Measurements from ENCODE around the gene TBX1.

TBX1 gene

DNA sequence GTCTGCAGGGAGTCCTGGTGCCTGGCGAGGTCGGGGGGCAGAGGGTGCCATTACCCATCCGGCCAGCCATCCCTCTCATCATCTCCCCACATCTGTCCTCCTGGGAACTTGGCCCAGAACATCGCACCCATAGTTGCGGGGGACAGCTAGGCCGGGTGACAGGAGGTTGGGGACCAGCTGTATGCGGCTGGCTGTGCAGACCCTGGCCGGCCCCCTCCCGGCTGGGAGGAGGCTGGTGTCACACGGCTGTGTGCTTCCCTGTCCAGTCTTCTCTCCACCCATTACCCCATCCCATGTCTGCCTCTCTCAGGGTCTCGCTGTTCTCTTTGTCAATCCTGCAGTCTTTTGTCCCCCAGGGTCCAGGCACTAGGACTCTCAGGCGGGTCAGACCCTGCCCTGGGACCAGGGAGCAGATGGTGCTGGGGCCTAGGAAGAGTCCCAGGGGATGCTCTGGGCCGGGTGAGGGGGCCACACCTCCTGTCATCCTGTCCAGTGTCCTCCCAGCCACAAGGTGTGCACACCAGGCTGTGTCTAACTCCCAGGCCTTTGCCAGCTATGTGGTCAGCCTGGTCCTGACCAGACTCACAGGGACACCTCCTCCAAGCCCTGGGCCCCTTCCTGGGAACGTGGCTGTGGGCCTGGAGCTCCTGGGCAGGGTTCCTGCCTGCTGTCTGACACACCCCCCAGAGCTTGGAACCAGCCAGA is 6.4 kb upstream of the TBX1 start:
- DNase-seq = no peak

DNA sequence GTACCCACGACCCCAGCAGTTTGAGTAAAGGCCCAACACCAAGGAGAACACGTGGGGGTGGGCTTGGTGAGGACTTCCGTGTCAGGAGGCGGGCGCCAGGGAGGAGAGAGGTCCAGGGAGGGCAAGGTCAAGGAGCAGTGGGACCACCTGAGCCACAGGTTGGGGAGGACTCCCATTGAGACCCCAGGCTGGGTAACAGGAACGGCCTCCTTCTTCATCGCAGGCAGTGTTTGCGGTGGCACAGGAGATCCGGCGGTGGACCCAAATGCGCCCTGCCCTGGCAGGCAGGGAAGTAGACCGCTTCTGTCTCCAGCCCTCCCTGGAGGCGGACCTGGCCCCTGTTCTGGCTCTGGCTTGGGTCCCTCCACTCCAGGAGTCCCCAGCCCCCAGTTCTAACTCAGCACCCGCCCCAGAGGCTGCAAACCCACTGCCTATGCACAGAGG is 5.9 kb upstream of the TBX1 start:
- no peak for DNase-seq

DNA sequence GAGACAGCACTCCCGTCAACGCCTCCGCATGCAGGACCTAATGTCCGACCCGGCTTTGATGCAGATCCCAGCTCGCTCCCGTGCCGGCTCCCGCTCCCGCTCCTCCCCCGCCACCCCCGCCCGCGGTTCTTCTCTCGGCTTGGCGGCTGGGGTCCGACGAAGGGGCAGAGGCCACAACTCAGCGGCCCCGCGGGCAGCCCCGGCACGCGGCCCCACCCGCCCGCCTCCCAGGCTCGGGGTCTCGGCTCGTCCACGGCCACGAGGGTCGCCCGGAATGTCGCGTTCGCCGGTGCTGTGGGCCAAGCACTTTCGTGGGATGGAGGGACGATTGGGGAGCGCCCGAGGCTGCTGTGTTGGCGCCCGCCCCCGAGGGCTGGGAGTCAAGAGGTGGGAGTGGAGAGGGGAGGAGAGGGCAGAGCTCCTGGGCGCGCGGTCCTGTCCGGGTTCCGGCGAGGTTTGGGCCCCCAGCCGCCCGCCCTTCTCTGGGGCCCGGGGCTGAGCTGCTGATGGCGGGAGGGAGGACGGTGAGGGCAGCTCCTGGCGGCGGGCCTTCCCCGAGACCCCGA is 5.3 kb upstream of the TBX1 start:
- DNase-seq = no peak

DNA sequence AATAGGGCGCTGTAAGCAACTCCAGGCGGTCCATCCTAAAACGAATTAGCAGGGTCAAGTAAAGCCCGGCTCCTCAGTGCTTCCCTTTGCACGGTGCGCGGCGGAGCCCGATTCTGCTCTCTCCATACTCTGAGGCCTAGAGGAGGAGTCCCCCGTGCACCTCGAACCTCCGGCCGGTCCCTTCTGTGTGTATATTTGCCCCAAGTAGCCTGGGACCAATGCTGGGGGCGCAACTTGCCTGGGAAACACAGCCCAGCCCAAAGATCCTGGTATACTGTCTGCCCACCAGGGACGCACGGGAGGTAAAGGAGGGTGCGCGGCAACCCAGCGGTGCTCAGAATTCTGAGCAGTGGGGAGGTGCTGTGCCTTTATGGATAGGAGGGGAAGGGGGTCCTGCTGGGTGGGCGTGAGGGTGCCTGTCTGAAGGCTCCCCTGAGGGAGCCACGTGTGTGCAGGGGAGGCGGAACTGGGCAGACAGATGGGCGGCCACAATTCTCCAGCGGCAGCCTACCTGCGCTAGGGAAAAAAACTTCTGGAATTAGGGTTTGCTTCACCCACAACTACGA is 4.8 kb upstream of the TBX1 start:
- no peak for DNase-seq

DNA sequence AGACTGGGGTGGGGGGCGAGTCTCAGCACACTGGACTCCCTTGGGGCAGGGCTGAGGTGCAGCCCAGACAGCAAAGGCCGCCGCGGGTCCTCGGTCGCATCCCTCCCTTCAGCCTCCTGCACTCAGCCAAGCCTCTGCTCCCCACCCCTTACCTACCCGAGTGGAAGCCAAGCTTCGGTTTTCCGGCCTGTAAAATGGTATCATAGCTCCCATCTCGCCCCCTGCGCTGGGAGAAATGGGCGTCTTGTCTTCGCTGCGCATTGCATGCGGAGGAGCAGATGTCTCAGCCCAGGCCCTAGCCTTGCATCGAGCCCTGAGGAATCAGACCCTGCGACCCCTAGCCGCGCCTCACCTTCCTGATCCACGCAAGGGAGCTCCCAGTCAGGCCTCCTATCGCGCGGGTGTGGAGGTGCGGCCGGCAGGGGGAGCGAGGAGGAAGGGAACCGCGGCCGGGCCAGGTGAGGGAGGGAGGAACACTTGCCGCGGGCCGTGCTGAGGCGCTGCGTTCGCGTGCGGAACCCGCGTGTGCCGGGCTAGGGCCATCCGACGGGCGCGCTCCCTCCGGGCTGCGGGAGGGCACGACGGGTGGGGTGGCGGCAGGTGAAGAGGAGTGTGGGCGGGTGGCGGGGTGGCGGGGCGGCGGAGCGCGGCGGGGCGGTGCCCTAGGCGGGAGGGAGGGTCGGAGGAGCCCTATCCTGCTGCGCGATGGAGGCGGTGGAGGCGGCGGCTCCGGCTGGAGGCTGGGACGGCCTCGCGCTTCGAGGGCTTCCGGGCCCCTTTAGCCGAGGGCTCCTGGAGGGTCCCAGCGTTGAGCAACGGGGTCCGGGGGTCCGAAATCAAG is 4.1 kb upstream of the TBX1 start:
- DNase-seq = peak; percentile 73

DNA sequence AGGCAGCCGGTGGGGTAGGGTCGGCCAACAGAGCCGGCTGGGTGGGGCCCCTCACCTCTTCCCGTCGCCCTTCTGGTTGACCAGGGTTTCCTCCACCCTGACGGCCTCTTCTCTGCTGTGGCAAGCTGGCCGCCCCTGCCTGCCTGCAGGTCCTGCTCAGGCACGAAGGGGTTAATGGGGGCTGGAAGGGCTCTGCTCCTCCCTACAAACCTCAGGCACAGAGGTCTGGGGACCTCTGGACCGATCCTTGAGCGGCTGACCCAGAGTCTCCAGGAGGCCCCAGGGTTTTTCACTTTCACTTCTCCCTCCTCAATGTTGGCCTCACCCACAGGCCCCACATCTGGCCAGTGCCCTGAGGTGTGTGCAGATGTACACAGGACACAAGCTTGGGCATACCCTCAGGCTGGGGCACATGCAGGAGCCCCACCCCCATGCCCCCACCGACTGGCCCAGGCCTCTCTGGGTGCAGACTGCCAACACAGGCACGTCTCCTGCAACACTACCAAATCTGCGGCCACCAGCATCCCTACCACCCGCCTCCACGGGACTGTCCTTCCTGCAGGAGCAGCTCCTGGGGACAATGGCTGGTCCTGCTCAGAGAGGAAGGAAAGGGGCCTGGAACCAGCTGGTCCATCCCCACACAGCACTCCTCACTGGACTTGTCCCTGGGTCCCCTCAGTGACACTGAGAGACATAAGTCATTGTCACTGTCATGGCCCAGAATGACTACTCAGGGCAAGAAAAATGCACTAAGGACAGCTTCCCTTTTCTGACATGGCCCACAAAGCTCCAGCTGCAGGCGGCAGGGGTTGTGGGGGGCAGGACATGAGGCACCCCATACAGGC is 3.2 kb upstream of the TBX1 start:
- no peak for DNase-seq

DNA sequence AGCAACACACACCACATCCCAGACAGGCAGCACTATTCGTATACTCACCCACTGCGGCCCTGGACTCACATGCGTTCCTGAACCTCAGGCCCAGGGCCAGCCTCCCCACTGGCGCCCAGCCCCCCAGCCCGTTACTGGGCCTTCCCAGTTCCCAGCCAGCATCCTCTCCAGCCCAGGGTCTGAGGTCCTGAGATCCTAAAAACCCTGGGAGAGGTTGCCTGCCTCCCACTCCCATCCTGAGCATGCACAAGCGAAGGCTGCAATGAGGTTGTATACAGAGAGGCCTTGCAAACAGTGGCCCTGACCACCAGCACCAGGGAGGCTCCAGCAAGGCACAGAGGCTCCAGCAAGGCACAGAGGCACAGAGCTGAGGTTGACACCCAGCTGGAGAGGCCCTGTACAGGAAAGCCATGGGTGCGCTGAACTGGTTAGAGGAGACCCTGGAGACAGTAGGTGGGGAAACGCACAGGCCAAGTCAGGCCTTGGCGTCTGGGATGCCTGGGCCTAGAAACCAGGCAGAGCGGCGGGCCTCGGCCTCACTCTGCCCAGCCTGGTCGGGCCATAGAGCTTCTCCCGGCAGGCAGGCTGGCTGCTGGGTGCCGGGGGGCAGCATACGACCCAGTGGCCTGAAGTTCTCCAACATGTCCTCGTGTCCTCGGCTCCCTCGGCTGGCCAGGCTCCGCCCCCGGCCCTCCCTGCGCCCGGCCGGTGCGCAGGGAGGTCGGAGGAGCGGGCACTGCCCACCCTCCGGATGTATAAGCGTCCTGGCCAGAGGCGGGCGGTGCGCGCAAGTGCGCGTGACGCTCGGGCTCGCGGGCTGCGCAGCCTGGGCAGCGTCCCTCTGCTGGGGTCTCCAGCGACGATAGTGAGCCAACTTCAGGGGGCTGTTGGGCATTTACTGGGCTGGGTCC is 2.3 kb upstream of the TBX1 start:
- DNase-seq = no peak

DNA sequence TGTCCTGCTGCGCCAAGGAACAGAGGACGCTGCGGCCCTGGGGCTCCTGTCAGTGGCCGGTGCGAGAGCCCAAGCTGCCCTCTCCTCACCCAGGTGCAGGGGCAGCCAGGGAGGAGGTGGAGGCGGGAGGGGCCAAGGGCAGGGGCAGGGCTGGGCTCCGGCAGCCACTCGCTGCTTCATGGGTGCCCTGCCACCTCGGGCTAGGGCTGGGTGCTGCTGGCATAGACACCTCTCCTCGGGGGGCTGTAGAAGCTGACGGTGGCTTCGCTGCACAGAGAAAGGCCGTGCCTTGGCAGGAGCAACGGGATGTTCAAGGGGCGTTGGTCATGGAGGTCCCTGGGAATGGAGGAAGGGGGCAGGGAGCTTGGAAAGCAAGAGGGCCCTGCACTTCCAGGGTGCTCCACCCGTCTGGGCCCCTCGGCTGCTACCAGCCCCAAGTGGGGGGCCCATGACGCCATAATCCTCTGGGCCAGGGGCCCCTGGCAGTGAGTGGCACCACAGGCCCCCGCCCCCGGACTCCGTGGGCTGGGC is 1.6 kb upstream of the TBX1 start:
- DNase-seq = no peak

DNA sequence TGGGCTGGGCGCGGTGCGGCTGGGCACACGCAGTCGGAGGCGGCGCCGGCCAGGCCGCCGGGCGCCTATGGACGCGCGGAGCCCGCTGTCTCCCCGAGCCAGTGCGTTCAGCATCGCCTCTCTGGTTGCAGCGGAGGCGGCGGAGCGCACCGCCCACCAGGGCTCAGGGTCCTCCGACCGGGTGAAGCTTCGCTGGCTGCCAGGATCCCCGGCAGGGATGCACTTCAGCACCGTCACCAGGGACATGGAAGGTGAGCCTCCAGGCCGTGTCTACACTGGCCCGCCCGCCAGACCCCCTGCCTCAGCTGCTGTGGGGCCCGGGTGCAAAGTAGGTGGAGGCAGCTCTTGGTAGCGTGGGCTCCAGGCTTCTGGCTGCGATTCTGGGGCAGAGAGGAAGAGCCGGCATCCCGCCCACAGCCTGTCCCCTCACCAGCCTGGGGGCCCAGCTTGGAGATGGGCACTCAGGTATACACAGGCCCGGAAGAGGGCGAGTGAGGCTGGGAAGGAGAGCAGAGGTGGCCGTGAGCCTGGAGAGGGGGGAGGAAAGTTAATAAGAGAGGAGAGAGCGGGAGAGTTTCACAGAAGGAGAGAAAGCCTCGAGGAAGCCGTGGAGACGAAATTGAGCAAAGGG is 1.0 kb upstream of the TBX1 start:
- DNase-seq = no peak

DNA sequence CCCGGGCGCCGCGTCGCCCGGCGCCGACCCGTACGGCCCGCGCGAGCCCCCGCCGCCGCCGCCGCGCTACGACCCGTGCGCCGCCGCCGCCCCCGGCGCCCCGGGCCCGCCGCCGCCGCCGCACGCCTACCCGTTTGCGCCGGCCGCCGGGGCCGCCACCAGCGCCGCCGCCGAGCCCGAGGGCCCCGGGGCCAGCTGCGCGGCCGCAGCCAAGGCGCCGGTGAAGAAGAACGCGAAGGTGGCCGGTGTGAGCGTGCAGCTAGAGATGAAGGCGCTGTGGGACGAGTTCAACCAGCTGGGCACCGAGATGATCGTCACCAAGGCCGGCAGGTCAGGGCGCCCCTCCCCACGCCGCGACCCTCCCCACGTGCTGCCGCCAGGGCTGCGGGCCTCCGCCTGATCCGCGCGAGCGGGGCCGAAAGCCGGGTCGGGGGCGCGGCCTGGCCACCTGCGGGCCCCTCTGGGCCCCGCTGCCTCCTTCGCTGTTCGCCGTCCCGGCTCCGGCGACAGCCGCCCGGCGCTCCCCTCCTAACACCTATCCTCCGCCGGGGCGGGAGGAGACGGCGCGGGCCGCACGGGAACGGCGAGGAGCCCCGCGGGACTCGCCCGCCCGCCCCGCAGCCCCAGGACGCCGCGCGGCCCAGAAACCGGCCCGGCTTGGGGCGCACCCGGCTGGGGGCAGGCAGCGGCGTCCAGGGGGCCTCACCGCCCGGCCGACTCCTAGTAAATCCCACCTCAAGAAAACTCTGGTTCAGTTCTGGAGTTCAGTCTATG is 560 bp downstream of the TBX1 start:
- DNase-seq = no peak

DNA sequence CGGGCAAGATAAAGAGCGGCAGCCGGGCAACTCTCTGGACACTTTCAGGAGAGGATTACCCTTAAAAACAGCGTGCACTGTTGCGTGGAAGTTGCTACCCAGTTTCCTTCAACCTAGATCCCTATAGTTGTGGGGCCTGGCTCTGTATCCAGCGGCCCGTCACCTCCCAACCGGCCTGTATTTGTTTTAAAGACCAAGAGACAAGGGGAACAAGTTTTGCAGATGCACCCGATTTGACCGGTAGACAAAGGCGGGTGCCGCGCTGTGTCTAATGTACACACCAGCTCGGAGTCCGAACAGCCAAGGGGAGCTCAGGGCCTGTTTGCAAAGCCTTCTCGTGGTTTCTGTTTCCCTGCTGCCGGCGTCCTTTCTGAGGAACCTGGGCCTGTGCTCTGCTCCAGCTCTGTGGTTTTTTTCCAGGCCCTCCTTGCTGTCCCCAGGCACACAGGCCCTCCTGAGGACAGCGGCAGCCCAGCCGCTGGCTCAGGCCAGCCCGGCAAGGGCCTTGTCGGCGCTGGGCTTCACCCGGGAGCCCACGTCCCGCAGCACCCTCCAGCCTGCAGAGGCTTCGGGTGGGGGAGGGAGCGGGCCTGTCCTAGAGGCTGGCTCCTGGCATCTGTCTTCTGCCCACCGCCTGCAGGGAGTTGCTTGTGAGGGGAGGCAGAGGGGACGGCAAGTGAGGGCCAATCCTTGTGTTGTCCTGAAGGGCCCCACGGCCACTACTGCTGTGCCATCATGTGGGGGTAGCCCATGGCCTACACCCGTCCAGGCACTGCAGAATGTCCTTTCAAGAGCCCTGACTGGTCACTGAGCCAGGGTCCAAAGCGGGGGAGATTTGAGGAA is 1.4 kb downstream of the TBX1 start:
- DNase-seq = no peak

DNA sequence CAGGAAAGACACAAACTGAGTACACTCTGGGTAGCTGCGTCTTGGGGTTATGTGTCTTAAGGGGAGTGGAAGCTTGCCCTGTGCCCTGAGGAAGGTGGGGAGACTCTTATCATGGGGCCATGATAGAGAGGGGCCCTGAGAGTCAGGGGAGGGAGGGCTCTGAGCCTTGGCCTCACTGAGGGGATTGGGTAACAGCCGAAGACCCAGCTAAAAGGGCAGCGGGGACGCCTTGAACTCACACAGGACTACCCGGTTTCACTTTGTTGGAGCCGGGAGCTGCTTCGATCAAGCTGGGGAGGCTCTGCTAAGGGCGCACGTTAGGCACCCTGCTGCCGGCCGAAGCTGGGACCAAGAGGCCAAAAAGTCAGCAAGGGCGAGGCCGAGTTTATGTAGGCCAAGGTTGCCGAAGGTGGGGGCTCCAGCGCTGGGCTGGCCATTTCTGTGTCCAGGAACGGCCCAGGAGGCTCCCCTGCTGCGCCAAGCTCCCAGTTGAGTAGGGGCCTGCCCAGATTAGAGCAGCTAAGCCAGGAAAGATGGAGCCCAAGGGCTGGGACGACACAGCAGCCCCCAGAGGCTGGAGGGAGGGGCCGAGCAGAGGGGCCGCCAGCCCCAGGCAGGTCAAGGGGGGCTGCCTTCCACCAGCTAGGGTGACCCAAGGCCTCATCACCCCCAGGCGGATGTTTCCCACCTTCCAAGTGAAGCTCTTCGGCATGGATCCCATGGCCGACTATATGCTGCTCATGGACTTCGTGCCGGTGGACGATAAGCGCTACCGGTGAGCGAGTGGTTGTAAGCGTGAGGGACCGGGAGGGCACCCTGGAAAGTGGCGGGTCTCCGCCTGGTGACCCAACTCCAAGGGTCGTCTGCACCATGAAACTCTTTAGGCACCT is 2.2 kb downstream of the TBX1 start:
- no peak for DNase-seq

DNA sequence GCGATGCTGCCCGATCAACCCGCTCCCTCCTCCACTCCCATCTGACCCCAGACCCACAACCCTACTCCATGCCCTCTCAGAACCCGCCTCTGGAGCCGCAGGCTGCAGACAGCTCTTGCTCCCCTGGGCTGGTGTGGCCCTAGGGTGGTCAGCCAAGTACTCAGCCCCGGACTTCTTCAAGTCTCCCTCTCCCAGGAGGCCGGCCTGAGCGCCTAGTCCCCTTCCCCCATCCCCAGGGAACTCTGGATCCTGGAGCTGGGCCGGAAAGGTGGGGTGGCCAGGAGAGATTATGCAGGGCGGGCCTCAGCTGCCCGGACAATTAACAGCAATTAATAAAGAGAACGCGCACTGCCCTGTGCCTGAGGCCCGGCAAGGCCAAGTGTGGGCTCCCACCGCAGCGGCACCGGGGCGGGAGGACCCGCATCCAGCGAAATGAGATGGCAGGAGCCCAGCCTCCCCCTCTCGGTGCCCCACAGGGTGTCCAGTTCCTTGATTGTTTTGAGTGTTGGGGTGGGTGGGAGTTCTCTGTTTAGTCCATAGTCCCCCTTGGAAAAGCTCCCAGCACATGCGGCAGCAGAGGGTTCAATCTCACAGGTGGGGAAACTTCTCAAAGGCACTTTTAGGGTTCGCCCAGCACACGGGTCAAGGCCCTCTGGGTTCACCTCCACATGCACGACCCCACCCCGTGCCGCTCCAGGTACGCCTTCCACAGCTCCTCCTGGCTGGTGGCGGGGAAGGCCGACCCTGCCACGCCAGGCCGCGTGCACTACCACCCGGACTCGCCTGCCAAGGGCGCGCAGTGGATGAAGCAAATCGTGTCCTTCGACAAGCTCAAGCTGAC is 3.1 kb downstream of the TBX1 start:
- no peak for DNase-seq

DNA sequence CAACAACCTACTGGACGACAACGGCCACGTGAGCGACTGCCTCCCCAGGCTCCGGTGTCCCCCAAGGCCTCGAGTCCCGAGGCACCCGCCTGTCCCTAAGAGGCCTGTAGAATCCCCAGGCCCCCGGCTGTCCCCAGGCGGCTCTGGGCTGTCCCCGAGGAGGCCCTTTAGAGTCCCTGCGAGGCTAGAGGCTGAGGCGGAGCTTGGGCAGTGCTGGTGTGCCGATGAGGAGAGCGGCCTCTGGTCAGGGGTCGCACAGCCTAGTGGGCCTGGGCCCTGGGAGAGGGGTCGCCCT is 3.7 kb downstream of the TBX1 start:
- DNase-seq = no peak

DNA sequence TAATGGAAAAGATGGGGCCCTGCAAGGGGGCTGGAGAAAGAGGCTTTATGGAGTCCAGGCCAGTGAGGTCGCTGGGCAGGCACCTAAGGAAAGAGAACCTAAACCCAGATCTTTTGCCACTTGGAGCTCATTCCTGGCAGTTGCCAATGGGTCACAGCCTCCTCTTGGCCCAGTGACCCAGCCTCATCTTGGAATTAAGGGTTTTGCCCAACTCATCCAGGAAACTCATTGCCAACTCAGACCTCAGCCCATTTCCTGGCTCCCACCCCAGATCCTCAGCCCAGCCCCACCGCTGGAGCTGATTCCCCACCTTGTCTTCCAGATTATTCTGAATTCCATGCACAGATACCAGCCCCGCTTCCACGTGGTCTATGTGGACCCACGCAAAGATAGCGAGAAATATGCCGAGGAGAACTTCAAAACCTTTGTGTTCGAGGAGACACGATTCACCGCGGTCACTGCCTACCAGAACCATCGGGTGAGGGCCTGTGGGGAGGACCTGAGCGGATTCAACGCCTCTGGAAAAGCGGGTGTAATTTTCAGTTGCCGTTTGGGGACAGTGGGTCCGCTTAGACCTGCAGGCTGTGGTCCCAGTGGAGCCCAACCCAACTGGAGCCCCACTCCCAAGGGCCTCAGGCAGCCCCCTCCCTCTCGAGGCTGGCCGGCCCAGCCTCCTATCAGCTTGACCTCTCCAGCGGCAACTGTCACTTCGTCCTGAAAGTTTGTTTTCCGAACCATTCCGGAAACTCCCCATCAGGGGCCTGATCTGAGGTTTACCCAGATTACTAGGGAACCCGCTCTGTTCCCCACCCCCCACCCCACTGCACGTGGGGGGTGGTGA is 4.3 kb downstream of the TBX1 start:
- no peak for DNase-seq

DNA sequence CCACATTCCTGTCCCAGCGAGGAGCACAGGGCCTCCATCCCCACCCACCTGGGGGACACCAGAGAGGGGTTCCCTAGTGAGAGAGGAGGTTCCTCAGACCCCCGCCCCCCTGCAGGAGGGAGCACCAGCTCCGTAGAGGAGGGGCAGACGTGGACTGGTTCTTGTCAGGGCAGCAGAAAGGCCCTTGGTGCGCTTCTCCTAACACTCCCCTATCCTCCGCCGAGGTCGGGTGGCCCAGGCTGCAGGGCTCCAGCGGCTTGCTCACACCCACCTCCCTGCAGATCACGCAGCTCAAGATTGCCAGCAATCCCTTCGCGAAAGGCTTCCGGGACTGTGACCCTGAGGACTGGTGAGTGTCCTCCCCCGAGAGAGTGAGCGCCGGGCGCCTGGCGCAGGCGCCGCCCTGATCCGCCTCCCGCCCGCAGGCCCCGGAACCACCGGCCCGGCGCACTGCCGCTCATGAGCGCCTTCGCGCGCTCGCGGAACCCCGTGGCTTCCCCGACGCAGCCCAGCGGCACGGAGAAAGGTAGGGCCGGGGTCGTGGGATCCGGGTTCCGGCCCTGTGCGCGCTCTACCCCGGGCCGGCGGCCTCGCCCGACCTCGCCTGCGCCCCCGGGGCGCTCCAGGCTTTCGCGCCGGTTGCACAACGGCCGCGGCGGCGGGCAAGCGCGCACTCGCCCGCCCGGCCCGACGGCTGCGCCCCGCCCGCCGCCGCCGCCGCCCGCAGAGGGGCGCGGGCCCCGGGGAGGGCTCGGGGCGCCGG is 5.1 kb downstream of the TBX1 start:
- DNase-seq = no peak

All from CD4-positive, alpha-beta T cell treated with Interleukin-17A for 1 hour (primary cell).